Measurements from ENCODE around the gene SLC5A1.

The SLC5A1 gene

DNA sequence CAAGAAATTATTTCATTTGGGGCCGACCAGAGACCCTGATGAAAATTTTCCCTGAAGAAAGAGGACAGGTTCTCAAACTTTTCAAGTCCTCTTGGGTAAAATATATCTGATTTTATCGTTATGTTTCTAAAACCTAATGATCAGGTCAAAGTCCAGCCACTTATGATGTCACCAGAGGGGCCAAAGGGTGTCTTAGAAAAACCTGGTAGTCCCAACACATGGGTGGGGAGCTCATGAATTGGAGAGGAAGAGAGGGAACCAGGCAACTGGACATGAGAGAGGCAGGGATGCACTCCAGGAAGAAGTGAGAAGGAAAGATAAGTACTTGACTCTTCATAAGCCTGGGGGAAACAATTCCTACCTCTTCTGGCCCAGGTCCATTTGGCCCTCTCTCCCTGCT lies 9.2 kb downstream of the SLC5A1 start:
- no peak for DNase-seq

- no peak for DNase-seq
Observed at GRCh38 chr22:32052936-32053791, 10.1 kb downstream of the SLC5A1 start.

DNA sequence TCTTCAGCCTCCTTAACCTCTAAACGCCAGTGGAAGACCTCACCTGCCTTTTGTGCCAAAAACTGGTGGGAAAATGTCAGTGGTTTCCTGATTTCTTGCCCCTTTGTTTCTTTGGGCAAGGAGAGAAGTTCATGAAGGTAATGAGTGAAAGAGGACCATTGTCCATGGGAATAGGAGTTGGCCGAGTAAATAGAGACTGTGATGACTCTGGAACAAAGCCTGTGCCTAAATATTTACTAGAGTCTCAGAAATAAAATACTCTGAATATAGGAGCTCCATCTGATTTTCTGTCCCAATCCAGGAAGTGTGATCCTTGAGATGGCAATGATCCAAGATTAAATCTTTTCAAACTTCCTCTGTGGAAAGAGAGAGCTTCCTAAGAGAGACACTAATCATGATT lies 12.0 kb downstream of the SLC5A1 start:
- DNase-seq, result no peak

- no peak for DNase-seq
Observed at GRCh38 chr22:32058656-32059260, 15.7 kb downstream of the SLC5A1 start.

- DNase-seq, result no peak
Observed at GRCh38 chr22:32059426-32059825, 16.4 kb downstream of the SLC5A1 start.

GRCh38 chr22:32063701-32064100 lies 20.6 kb downstream of the SLC5A1 start:
- DNase-seq, result no peak

- no peak for DNase-seq
Observed at GRCh38 chr22:32066820-32067219, 23.8 kb downstream of the SLC5A1 start.

GRCh38 chr22:32067613-32068012 lies 24.6 kb downstream of the SLC5A1 start:
- DNase-seq, result no peak

DNA sequence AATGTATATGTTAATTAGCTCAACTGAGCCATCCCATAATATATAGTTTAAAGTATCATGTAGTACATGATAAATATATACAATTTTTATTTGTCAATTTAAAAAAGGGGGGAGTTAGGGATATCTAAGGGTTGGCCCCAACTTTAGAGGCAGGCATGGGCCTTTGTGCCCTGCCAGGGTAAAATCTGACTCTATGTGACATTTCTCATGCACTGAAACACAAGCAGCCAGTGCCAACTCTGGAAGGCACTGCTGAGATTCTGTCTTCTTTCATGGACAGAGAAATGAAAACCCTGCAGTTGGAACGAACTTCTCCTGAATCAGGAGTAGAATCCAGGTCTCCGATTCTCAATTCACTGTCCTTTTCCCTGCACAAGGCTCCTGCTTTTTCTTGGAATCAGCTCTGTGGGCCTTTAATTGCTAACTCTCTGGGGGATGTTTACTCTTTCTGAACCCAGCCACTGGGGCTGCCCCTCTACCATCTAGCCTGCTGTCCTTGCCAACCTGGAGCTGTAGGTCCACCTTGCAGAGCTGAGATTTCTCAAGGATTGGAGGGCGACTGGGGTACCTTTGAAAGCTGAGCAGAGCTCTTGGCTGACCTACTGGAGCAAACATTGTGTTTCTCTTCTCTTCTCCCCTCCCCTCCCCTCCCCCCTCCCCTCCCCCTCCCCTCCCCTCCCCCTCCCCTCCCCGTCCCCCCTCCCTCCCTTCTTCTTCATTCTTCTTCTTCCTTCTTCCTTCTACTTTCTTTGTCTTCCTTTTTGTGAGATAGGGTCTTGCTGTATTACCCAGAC lies 26.7 kb downstream of the SLC5A1 start:
- no peak for DNase-seq

DNA sequence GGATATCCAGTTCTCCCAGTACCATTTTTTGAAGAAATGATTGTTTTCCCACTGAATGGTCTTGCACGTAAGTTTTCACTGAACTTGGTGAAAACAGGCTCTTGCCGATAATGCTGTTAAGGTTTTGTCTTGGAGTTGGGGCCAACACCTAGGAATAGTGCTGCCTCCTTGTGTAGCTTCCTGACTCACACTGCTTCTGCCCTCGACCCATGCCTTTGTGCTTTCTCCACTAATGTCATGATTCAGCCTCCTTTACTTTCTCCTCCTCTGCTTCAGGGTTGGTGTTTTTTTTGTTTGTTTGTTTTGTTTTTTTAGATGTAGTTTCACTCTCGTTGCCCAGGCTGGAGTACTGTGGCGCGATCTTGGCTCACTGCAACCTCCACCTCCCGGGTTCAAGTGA lies 30.2 kb downstream of the SLC5A1 start:
- no peak for DNase-seq

DNA sequence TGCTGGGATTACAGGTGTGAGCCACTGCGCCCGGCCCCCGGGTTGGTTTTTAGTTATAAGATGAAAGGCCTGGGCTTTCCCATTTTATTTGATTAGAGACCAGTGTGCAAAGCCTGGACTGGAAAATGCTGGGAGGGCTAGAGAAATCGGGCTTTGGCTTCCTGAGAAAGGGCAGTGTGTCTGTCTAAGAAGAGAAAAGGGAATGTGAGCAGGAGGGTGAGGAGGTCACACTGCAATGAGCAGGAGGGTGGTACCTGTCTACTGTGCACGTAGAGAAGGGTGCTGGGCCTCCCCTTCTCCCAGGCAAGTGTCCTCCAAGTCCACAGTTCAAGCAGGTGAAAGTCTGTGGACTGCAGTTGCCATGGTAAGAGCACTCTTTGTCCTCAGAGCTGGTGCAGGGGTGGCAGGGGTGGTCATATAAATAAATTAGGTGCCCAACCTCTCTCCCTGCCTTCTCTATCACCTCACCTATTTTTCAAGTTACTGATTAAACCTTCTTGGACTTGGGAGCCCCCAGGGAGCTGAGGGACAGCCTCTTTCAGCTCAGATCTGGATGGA lies 30.8 kb downstream of the SLC5A1 start:
- no peak for DNase-seq

DNA sequence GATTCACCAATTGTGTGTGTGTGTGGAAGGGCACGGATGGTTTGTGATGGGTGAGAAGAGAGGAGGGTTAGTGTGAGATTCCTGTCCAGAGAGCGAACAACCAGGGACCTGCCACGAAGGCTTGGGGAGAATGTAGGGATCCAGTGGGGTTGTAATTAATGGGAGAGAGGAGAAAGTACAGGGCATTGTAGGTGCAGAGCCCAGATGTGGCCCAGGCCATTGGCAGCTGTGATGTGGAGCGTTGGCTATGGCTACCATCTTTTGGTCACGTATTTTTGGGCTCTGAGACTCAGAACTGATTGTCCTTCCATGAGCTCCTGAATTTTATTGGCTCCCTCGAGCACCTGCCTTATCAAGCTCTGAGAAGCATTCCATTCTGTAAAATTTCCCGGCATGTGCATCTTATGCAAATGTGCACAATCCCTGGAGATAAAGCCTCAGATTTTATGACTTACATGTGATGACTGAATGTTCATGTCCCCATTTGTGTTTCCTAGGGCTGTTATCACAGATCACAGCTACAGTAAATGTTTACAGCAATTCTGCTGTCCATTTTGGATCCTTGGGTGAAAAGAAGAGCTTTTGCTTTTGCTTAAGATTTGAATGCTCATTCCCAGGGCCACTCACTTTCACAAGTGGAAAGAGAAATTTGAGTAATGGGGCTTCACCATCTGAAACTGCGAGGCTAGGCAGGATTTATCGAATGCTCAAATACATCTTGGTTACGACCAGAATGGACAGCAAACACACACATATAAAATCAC lies 33.1 kb downstream of the SLC5A1 start:
- no peak for DNase-seq

DNA sequence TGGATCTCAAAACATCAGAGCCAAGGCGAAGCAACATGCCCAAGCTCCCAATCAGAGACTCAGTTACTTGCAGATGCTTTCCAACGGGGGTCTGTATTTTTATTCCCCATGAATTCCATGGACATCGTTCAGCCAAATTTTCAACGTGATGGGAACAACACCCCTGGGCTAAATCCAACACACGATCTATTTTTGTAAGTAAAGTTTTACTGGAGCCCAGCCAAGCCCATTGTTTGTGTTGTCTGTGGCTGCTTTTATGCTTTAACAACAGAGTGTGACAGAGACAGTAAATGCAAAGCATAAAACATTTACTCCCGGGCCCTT lies 33.7 kb downstream of the SLC5A1 start:
- no peak for DNase-seq

DNA sequence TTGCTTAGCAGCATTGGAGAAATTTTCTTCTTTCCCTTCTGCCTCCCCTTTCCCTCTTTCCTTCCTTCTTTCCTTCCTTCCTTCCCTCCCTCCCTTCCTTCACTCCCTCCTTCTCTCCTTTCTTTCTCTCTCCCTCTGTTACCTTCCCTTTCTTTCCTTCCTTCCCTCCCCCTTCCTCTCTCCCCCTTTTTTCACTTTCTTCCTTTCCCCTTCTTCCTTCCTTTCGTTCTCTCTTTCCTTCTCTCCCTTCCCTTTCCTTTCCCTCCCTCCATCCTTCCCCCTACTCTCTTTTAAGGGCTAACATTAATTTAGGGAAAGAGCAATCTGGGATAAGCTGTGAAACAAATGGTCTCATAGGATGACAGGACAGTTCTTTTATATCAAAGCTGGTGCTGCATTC lies 34.1 kb downstream of the SLC5A1 start:
- DNase-seq, result no peak

- no peak for DNase-seq
Observed at GRCh38 chr22:32079130-32080089, 36.3 kb downstream of the SLC5A1 start.

DNA sequence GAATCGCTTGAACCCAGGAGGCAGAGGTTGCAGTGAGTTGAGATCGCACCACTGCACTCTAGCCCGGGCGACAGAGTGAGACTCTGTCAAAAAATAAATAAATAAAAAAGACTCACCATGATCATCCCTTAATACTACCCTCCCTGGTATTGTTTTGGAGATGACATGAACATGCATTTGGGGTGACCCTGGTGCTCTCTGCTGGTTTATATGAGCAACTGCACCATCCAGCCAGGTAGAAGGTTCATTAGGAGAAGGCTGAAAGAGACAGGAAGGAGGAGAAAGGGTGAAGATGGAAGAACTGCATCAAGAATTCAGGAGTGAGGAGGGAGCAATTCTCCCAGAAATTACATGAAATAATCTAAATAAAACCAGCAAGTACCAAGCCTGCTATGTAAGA lies 37.8 kb downstream of the SLC5A1 start:
- DNase-seq, result no peak

- no peak for DNase-seq
Observed at GRCh38 chr22:32082331-32082730, 39.3 kb downstream of the SLC5A1 start.

DNA sequence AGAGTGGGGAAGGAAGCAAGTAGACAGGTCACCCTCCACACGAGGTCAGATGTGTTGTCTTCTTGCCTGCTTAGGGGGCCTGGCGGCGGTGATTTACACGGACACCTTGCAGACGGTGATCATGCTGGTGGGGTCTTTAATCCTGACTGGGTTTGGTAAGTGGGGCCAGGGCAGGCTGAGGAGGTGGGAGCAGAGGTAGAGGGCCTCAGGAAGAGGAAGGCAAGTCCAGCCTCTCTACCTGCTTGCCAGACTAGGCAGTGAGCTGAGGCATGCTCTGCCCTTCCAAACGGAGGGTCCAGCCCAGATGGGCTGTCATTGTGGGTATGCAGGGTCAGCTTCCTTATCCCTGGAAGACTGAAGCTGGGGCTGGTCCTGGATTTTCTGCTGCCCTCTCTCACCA lies 39.9 kb downstream of the SLC5A1 start:
- DNase-seq, result no peak

GRCh38 chr22:32083814-32084213 lies 40.8 kb downstream of the SLC5A1 start:
- no peak for DNase-seq

DNA sequence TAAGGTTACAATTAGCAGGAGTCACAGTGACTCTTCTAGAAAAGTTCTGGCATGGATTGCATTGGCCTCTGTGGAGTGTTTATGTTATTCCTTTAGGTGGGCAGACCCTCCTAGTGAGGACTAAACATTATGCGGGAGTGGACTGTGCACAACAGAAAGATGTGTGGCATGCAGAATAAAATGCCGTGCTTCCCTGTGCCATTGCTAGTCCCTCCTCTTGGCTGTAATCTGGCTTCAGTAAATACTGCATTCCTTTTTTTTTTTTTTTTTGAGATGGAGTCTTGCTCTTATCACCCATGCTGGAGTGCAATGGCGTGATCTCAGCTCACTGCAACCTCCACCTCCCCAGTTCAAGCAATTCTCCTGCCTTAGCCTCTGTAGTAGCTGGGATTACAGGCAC lies 45.0 kb downstream of the SLC5A1 start:
- DNase-seq, result no peak

GRCh38 chr22:32097018-32097417 lies 54.0 kb downstream of the SLC5A1 start:
- no peak for DNase-seq

Measured in activated CD4-positive, alpha-beta T cell treated with anti-CD3 and anti-CD28 coated beads for 1 hour (primary cell).